Measurements from ENCODE around the gene RAB29. TPM values are rescaled to one million over a fixed set of nuclear protein-coding genes. Genes with fewer than 3 reads are reported as not detected.
"Not testable (repeated sequence)": the region's sequence is repeated elsewhere in the genome, so short reads cannot be mapped to it uniquely, and the experiment has no call there.

RAB29 gene
- total and polyA plus RNA-seq, 8 donors: 4.7 to 38.4 (median 11.5) TPM

DNA sequence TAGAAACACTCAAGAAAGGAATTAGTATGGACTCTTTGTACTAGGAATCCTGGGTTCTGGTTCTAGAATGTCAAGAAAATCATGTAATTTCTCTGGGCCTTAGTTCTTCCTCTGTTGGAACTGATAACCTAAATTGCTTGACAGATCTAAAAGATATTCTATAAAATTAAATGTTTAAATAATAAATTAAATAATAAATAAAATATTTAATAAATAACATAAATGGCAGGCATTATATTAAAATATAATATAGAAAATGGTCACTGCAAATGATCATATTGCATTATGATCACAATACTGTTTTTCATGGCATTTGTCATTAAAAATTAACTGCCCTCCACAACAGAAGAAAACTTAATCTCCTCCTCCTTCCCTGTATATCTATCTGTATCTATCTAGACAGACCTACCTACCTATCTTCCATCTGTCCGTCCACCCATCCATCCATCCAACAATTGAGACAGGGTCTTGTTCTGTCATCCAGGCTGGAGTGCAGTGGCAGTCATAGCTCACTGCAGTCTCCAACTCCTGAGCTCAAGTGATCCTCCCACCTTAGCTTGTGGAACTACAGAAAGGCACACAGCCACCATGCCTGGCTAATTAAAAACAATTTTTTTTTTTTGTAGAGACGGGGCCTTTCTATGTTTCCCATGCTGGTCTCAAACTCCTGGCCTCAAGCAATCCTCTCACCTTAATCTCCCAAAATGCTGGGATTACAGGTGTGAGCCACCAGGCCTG is 41.7 kb downstream of the RAB29 start:
- H3K27me3 ChIP-seq: no peaks in the 10 kb centered on the region
- TF ChIP-seq, protein P1, sequence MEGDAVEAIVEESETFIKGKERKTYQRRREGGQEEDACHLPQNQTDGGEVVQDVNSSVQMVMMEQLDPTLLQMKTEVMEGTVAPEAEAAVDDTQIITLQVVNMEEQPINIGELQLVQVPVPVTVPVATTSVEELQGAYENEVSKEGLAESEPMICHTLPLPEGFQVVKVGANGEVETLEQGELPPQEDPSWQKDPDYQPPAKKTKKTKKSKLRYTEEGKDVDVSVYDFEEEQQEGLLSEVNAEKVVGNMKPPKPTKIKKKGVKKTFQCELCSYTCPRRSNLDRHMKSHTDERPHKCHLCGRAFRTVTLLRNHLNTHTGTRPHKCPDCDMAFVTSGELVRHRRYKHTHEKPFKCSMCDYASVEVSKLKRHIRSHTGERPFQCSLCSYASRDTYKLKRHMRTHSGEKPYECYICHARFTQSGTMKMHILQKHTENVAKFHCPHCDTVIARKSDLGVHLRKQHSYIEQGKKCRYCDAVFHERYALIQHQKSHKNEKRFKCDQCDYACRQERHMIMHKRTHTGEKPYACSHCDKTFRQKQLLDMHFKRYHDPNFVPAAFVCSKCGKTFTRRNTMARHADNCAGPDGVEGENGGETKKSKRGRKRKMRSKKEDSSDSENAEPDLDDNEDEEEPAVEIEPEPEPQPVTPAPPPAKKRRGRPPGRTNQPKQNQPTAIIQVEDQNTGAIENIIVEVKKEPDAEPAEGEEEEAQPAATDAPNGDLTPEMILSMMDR (IDR thresholded peaks at IDR 0.05): no peak
- peaks cover 5 to 56% (median 25%) of the 10 kb centered on the region in 4 donors for H3K4me1 ChIP-seq
- 78 to 96% (median 90%) methylated on average over 2 of the region's 2 CpGs for WGBS, 5 donors
- H3K36me3 ChIP-seq: peaks cover 0 to 22% (median 18%) of the 10 kb centered on the region in 4 donors
- H3K9me3 ChIP-seq: no peaks in the 10 kb centered on the region
- no peak overlapping the region for H3K4me3 ChIP-seq
- peak overlapping the region in 1 of 5 donors; percentile 16 for H3K27ac ChIP-seq
- DNase-seq: no peak
- intact Hi-C loops (cut with DNase I; ENCODE audit: low total_unique reads): no loop called here

DNA sequence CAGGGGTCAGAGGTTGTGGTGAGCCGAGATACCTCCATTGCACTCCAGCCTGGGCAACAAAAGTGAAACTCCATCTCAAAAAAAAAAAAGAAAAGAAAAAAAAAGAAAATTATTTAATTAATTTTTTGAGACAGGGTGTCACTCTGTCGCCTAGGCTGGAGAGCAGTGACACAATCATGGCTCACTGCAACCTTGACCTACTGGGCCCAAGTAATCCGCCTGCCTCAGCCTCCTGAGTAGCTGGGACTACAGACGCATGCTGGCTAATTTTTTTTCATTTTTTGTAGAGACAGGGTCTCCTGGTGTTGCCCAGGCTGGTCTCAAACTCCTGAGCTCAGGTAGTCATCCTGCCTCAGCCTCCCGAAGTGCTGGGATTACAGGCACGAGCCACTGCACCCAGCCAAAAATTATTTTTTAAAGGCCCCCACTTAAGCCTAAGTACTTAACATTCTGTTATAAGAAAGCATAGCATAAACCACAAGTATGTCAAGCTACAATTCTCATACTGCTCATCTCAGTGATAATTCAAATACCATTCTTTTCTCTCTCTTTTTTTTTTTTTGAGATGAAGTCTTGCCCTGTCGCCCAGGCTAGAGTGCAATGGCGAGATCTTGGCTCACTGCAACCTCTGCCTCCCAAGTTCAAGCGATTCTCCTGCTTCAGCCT is 45.2 kb downstream of the RAB29 start:
- Histone ChIP-seq H3K36me3 (peaks cover 5 to 40% (median 33%) of the 10 kb centered on the region in 4 donors), H3K4me3 (no peak overlapping the region), H3K4me1 (peaks cover 5 to 75% (median 40%) of the 10 kb centered on the region in 4 donors), H3K27ac (no peak overlapping the region), H3K9me3 (no peaks in the 10 kb centered on the region), H3K27me3 (no peaks in the 10 kb centered on the region)
- whole genome bisulfite sequencing, 5 donors: 94 to 97% (median 96%) methylated on average over 9 of the region's 9 CpGs
- intact Hi-C loops (cut with DNase I; ENCODE audit: low total_unique reads): no loop called here
- DNase-seq: no peak
- TF ChIP-seq EP300 (IDR thresholded peaks at IDR 0.05) (no peak), POLR2A (IDR thresholded peaks at IDR 0.05) (no peak), POLR2AphosphoS5 (IDR thresholded peaks at IDR 0.05) (no peak)
- TF ChIP-seq, protein P1 (IDR thresholded peaks at IDR 0.05): no peak

DNA sequence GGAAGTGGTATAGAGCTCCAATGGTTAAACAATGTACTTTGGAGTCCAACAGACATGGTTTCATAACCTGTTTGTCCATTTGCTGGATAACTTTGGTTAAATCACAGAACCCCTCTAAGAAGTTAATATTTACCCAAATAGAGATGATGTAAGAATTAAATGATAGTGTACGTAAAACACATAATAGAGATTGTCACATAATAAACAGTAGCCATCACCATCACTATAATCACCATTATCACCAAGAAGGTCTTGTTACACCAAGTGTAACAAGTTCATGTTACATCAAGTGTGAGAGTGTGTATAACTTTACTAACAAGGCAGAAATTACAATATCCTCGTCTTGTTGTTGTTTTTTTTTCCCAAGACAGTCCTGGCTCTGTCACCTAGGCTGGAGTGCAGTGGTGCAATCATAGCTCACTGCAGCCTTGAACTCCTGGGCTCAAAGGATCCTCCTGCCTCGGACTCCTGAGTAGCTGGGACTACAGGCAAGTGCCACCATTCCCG is 48.6 kb downstream of the RAB29 start:
- Histone ChIP-seq H3K4me1 (peaks cover 0 to 49% (median 23%) of the 10 kb centered on the region in 4 donors), H3K27ac (no peak overlapping the region), H3K4me3 (no peak overlapping the region), H3K9me3 (no peaks in the 10 kb centered on the region), H3K36me3 (peaks cover 9 to 61% (median 59%) of the 10 kb centered on the region in 4 donors), H3K27me3 (no peaks in the 10 kb centered on the region)
- 70 to 75% (median 71%) methylated on average over 4 of the region's 4 CpGs for WGBS, 5 donors
- TF ChIP-seq POLR2A (IDR thresholded peaks at IDR 0.05) (no peak), EP300 (IDR thresholded peaks at IDR 0.05) (no peak), POLR2AphosphoS5 (IDR thresholded peaks at IDR 0.05) (no peak)
- TF ChIP-seq, protein P1 (IDR thresholded peaks at IDR 0.05): no peak
- intact Hi-C loops (cut with DNase I; ENCODE audit: low total_unique reads): no loop called here
- DNase-seq: no peak

DNA sequence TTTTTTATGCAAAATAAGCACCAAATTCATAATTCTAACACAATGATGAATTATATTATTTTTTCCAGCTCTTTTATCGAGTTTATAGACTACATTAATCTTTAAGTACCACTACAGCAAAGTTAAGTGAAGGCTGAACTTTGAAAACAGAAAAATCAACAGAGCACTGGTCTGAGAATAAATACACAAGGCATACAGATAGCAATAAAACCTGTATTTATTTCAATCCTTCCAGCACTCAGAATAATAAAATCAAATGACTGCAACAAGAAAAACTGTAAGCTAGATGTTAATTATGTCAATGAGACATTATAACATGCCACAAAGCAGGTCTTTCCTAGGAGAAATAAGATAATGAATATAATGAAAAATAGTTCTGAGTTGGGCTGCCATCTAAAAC is 49.8 kb downstream of the RAB29 start:
- no peaks in the 10 kb centered on the region for H3K27me3 ChIP-seq
- no peak overlapping the region for H3K27ac ChIP-seq
- TF ChIP-seq POLR2AphosphoS5 (IDR thresholded peaks at IDR 0.05): no peak
- TF ChIP-seq, protein P1 (IDR thresholded peaks at IDR 0.05): no peak
- TF ChIP-seq POLR2A (IDR thresholded peaks at IDR 0.05): no peak
- no peak for TF ChIP-seq EP300 (IDR thresholded peaks at IDR 0.05)
- peaks cover 0 to 41% (median 23%) of the 10 kb centered on the region in 4 donors for H3K4me1 ChIP-seq
- 30 to 58% (median 45%) methylated on average over 1 of the region's 1 CpG for WGBS, 5 donors
- H3K9me3 ChIP-seq: no peaks in the 10 kb centered on the region
- peaks cover 17 to 73% (median 68%) of the 10 kb centered on the region in 4 donors for H3K36me3 ChIP-seq
- DNase-seq: no peak
- no peak overlapping the region for H3K4me3 ChIP-seq
- intact Hi-C loops (cut with DNase I; ENCODE audit: low total_unique reads): no loop called here

DNA sequence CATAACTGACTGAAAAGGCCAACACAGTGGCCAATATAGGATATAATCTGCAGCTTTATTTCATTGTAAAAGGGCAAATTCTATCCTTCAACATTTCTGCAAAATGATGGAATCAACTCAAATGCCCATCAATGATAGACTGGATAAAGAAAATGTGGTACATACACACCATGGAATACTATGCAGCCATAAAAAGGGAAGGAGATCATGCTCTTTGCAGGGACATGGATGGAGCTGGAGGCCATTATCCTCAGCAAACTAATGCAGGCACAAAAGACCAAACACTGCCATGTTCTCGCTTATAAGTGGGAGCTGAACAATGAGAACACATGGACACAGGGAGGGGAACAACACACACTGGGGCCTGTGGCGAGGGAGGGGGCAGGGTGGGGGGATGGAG is 54.5 kb downstream of the RAB29 start:
- peaks cover 5 to 23% (median 7%) of the 10 kb centered on the region in 4 donors for H3K4me1 ChIP-seq
- intact Hi-C loops (cut with DNase I; ENCODE audit: low total_unique reads); H3K9me3 ChIP-seq; H3K27ac ChIP-seq; H3K27me3 ChIP-seq; DNase-seq; H3K4me3 ChIP-seq: not testable (repeated sequence)
- peaks cover 46 to 89% (median 87%) of the 10 kb centered on the region in 4 donors for H3K36me3 ChIP-seq
- 45 to 100% (median 100%) methylated on average over 2 of the region's 2 CpGs for WGBS, 5 donors

All from stomach (tissue), 9 donors.